GM12878 (cell line): ENCODE data around the gene EVA1A. TPM values are rescaled to one million over a fixed set of nuclear protein-coding genes. Genes with fewer than 3 reads are reported as not detected.

ENCODE experiments used
- ATAC-seq: fragments of 200-7000 bp; cut with Tn5 transposase; 3 replicates; pipeline ENCODE4 v1.9.1; 2020; ENCODE audit warnings: mild to moderate bottlenecking, moderate library complexity
- BruUV-seq: library from RNA; stranded (reverse); fragments of 400-500 nt; replicated peaks from 2 replicates; lab custom pipeline; 2021; lab: Mats Ljungman, UMichigan
- CTCF ChIA-PET: fragments of 300-600 bp; sonication (Branson Sonifier 250); formaldehyde crosslinking; extraction: SDS; loops from one replicate; lab custom pipeline; 2021; ENCODE audit warnings: inconsistent platforms; lab: Yijun Ruan, JAX
- POLR2A ChIA-PET: fragments of 350-600 bp; formaldehyde crosslinking; extraction: SDS; loops from one replicate; lab custom pipeline; 2021; ENCODE audit warnings: inconsistent platforms; lab: Charles Lee
- RAD21 ChIA-PET: fragments of 300-600 bp; sonication (Branson Sonifier 250); formaldehyde crosslinking; loops from one replicate; lab custom pipeline; 2023; ENCODE audit warnings: antibody characterized with exemption; ENCODE audit not compliant: unreplicated experiment; lab: Charles Lee
- SMC1A ChIA-PET: fragments of 300-600 bp; sonication (Branson Sonifier 250); formaldehyde crosslinking; loops from one replicate; lab custom pipeline; 2023; ENCODE audit not compliant: unreplicated experiment, uncharacterized antibody; lab: Charles Lee
- DNase-seq: peaks from one replicate; pipeline ENCODE4 v3.0.0-alpha.2; 2011; ENCODE audit warnings: low read depth, low spot score
- FAIRE-seq: peaks from 3 replicates; lab custom pipeline; 2011; peaks lifted over from hg19 to GRCh38; lab: Jason Lieb, UNC
- H2AFZ ChIP-seq: 2 replicates; pipeline ENCODE4 v1.6.0; 2011; ENCODE audit warnings: low read depth, low read length, control low read depth; ENCODE audit not compliant: control insufficient read depth
- H3K27ac ChIP-seq: 2 replicates; pipeline ENCODE4 v1.5.1; 2011; ENCODE audit warnings: control low read depth; ENCODE audit not compliant: control insufficient read depth, insufficient read depth
- H3K27me3 ChIP-seq, 2 experiments: replicated peaks in 1 of 2; 2 replicates each; pipeline versions ENCODE4 v1.6.0 to v1.6.1; 2011; ENCODE audit warnings: low read length in 1 of 2; ENCODE audit not compliant: control insufficient read depth in 2 of 2, insufficient read depth in 2 of 2
- H3K36me3 ChIP-seq, 2 experiments: 2 replicates each; pipeline ENCODE4 v1.5.1; 2011; ENCODE audit warnings: low read length in 1 of 2; ENCODE audit not compliant: control insufficient read depth in 2 of 2, insufficient read depth in 2 of 2
- H3K4me1 ChIP-seq: 2 replicates; pipeline ENCODE4 v1.6.1; 2011; ENCODE audit warnings: mild to moderate bottlenecking, low read length, moderate library complexity, mixed read lengths; ENCODE audit not compliant: control insufficient read depth, insufficient read depth
- H3K4me2 ChIP-seq: 2 replicates; pipeline ENCODE4 v1.6.0; 2011; ENCODE audit warnings: control low read depth; ENCODE audit not compliant: control insufficient read depth, insufficient read depth
- H3K4me3 ChIP-seq: fragments of 200-600 bp; sonication (generic); 2 replicates; pipeline ENCODE4 v1.5.1; 2016
- H3K79me2 ChIP-seq: 2 replicates; pipeline ENCODE4 v1.6.0; 2011; ENCODE audit warnings: low read length; ENCODE audit not compliant: control insufficient read depth, insufficient read depth
- H3K9ac ChIP-seq: 2 replicates; pipeline ENCODE4 v1.8.0; 2011; ENCODE audit warnings: low read length, control low read depth, mixed read lengths; ENCODE audit not compliant: control insufficient read depth, insufficient read depth
- H3K9me3 ChIP-seq: replicated peaks from 3 replicates; pipeline ENCODE4 v1.5.1; 2011; ENCODE audit warnings: mild to moderate bottlenecking, low read length; ENCODE audit not compliant: control insufficient read depth, insufficient read depth
- H4K20me1 ChIP-seq: 2 replicates; pipeline ENCODE4 v1.6.0; 2011; ENCODE audit not compliant: control insufficient read depth, insufficient read depth
- BCL11A ChIP-seq: IDR thresholded peaks from 2 replicates; pipeline ENCODE4 v1.6.1; 2011; ENCODE audit warnings: low read depth, low read length
- CHD2 ChIP-seq: IDR thresholded peaks from 2 replicates; pipeline ENCODE4 v1.6.1; 2011; ENCODE audit warnings: low read depth, low read length, improper control_type of control experiment, borderline replicate concordance
- GATAD2B ChIP-seq: fragments of 450-650 bp; conservative IDR thresholded peaks from 2 replicates; pipeline ENCODE4 v1.6.1; 2017; ENCODE audit warnings: low read depth, mild to moderate bottlenecking, moderate library complexity
- MTA3 ChIP-seq: IDR thresholded peaks from 2 replicates; pipeline ENCODE4 v1.6.1; 2012; ENCODE audit warnings: low read length, inconsistent platforms, borderline replicate concordance
- PAX8 ChIP-seq: fragments of 450-650 bp; IDR thresholded peaks from 2 replicates; pipeline ENCODE4 v1.6.1; 2017; ENCODE audit warnings: mild to moderate bottlenecking, moderate library complexity
- SIN3A ChIP-seq: IDR thresholded peaks from 2 replicates; pipeline ENCODE4 v1.6.1; 2012; ENCODE audit warnings: low read depth, low read length, improper control_type of control experiment
- SPI1 ChIP-seq: IDR thresholded peaks from 2 replicates; pipeline ENCODE4 v1.6.1; 2011; ENCODE audit warnings: low read depth, mild to moderate bottlenecking, low read length, moderate library complexity, borderline replicate concordance; ENCODE audit not compliant: insufficient read depth
- WGBS: methylation state at CpG from one replicate; pipeline ENCODE4 v1.1.6; 2016; ENCODE audit warnings: low lambda C conversion rate; ENCODE audit not compliant: insufficient replicate concordance, insufficient coverage; ENCODE audit errors: missing lambda C conversion rate; 5-methylcytosine and 5-hydroxymethylcytosine counted together
- in situ Hi-C: fragments of 300-500 bp; cut with MboI; formaldehyde crosslinking; loops from 9 replicates; pipeline ENCODE4 v1.14.3; 2018; ENCODE audit warnings: mixed read lengths
- intact Hi-C: fragments of 100-400 bp; cut with micrococcal nuclease; formaldehyde crosslinking; loops from one replicate; pipeline ENCODE4 v1.14.2; 2022; ENCODE audit not compliant: unreplicated experiment
- polyA plus RNA-seq, 11 experiments: library from polyadenylated mRNA; depleted of rRNA in 4 of 11; unstranded in 6 of 11; stranded (reverse) in 5 of 11; fragments of >200 nt; fragmentation: Nextera tagmentation in 4 of 11; fragmentation: Illumina TruSeq in 1 of 11; extraction: Ambion mirVana in 4 of 11; extraction: Trizol in 1 of 11; gene quantifications; 1 replicate in 1 of 11; 2 replicates in 10 of 11; pipeline versions ENCODE4 v1.2.1 to v1.2.3, GENCODE V29; 2011 to 2016; ENCODE audit warnings: inconsistent platforms in 2 of 11, missing spikeins in 2 of 11, low read depth in 1 of 11
- total RNA-seq, 4 experiments: library from RNA; depleted of rRNA in 3 of 4; stranded (reverse); fragments of >200 nt in 3 of 4; fragmentation: Illumina TruSeq in 1 of 4; extraction: Trizol in 1 of 4; gene quantifications; 2 replicates each; pipeline versions ENCODE4 v1.2.1 to v1.2.3, GENCODE V29; 2013 to 2021
- TF ChIP-seq, protein P1 (sequence below): fragments of 450-650 bp; IDR thresholded peaks from 2 replicates; pipeline ENCODE4 v1.6.1; 2017; ENCODE audit warnings: mild to moderate bottlenecking

The EVA1A gene
- total and polyA plus RNA-seq, 10 of the 15 experiments (the other 5 are each of a cell fraction or from before 2014, with no cell fraction given) = 0.13 to 1.0 (median 0.34) TPM; not detected in 5

GRCh38 chr2:75522543-75523312 lies 38.0 kb downstream of the EVA1A start:
- RAD21 ChIA-PET = interaction anchor here (1.1 to 1.4 kb wide), 2 partner anchors 32 to 50 kb away, joined by 3 to 4 read pairs; no protein-coding TSS in a partner anchor
- 23% methylated on average over 5 of the region's 5 CpGs for WGBS

More at GRCh38 chr2:75522543-75523312, 38.0 kb downstream of the EVA1A start:
- no peak overlapping the region for H3K9ac ChIP-seq
- ChIA-PET SMC1A (interaction anchor here (0.9 to 1.5 kb wide), 2 partner anchors 10 to 55 kb away, joined by 3 read pairs; no protein-coding TSS in a partner anchor), CTCF (interaction anchor here (1.5 kb wide), 1 partner anchor 215 kb away, joined by 4 read pairs; no protein-coding TSS in a partner anchor), POLR2A (no interaction called here)
- H3K4me3 ChIP-seq = no peak overlapping the region
- ATAC-seq (no peak), FAIRE-seq (no peak), DNase-seq (no peak)
- H3K36me3 ChIP-seq = no peaks in the 10 kb centered on the region
- TF ChIP-seq BCL11A (no peak), MTA3 (no peak), GATAD2B (no peak), SPI1 (no peak), SIN3A (no peak), CHD2 (no peak), PAX8 (no peak)
- TF ChIP-seq, protein P1, sequence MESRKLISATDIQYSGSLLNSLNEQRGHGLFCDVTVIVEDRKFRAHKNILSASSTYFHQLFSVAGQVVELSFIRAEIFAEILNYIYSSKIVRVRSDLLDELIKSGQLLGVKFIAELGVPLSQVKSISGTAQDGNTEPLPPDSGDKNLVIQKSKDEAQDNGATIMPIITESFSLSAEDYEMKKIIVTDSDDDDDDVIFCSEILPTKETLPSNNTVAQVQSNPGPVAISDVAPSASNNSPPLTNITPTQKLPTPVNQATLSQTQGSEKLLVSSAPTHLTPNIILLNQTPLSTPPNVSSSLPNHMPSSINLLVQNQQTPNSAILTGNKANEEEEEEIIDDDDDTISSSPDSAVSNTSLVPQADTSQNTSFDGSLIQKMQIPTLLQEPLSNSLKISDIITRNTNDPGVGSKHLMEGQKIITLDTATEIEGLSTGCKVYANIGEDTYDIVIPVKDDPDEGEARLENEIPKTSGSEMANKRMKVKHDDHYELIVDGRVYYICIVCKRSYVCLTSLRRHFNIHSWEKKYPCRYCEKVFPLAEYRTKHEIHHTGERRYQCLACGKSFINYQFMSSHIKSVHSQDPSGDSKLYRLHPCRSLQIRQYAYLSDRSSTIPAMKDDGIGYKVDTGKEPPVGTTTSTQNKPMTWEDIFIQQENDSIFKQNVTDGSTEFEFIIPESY = no peak
- in situ Hi-C loops = no loop called here
- no peak overlapping the region for H3K27ac ChIP-seq
- H4K20me1 ChIP-seq = no peaks in the 10 kb centered on the region
- no peak overlapping the region for H3K4me2 ChIP-seq
- intact Hi-C loops = no loop called here
- H3K9me3 ChIP-seq = no peaks in the 10 kb centered on the region; the same call in 2 of the 3 replicates
- BruUV-seq = no TSS peak
- peaks cover 0 to 2% of the 10 kb centered on the region in 2 experiments; a peak in 1 of 4 replicates for H3K27me3 ChIP-seq
- no peaks in the 10 kb centered on the region for H3K79me2 ChIP-seq
- H2AFZ ChIP-seq = no peak overlapping the region
- no peaks in the 10 kb centered on the region for H3K4me1 ChIP-seq
